Right lung (tissue), 5 donors: ENCODE data around the gene ARID5B. TPM values are rescaled to one million over a fixed set of nuclear protein-coding genes. Genes with fewer than 3 reads are reported as not detected.

ENCODE experiments used
- DNase-seq, 2 donors: peaks; one replicate each; pipeline ENCODE4 v3.0.0-alpha.2; 2013
- polyA plus RNA-seq, 5 donors: library from polyadenylated mRNA; unstranded; fragments of 120-200 nt; gene quantifications; one replicate each; pipeline versions ENCODE4 v1.2.1 to v1.2.3, GENCODE V29; 2013; ENCODE audit warnings: inconsistent platforms in 1 of 5, low replicate concordance in 1 of 5; ENCODE audit not compliant: insufficient read length in 5 of 5, insufficient read depth in 1 of 5

Gene ARID5B
- polyA plus RNA-seq, 5 donors = 27.9 to 49.2 (median 43.8) TPM

GRCh38 chr10:62072901-62073300, 171.4 kb downstream of the ARID5B start:
- no peak for DNase-seq

- DNase-seq = no peak
Observed at GRCh38 chr10:62073429-62073828, 171.9 kb downstream of the ARID5B start.

GRCh38 chr10:62075414-62075813, 173.9 kb downstream of the ARID5B start:
- no peak for DNase-seq

GRCh38 chr10:62075912-62076311, 174.4 kb downstream of the ARID5B start:
- no peak for DNase-seq

- no peak for DNase-seq
Observed at GRCh38 chr10:62076891-62077290, 175.4 kb downstream of the ARID5B start.

GRCh38 chr10:62077330-62078015, 176.0 kb downstream of the ARID5B start:
- DNase-seq = no peak

GRCh38 chr10:62079885-62080559, 178.5 kb downstream of the ARID5B start:
- DNase-seq = no peak

- DNase-seq = no peak
Observed at GRCh38 chr10:62080905-62081304, 179.4 kb downstream of the ARID5B start.

GRCh38 chr10:62081341-62082270, 180.1 kb downstream of the ARID5B start:
- DNase-seq = no peak

GRCh38 chr10:62082271-62082656, 180.8 kb downstream of the ARID5B start:
- DNase-seq = no peak

GRCh38 chr10:62082729-62083411, 181.4 kb downstream of the ARID5B start:
- DNase-seq = peak; percentile 57 to 60

GRCh38 chr10:62083412-62084267, 182.1 kb downstream of the ARID5B start:
- peak; percentile 58 to 65 for DNase-seq

GRCh38 chr10:62084451-62084850, 183.0 kb downstream of the ARID5B start:
- DNase-seq = no peak

- no peak for DNase-seq
Observed at GRCh38 chr10:62085404-62085803, 183.9 kb downstream of the ARID5B start.

- no peak for DNase-seq
Observed at GRCh38 chr10:62085821-62086220, 184.3 kb downstream of the ARID5B start.

GRCh38 chr10:62087329-62087728, 185.8 kb downstream of the ARID5B start:
- DNase-seq = no peak

- no peak for DNase-seq
Observed at GRCh38 chr10:62088786-62089185, 187.3 kb downstream of the ARID5B start.

GRCh38 chr10:62092301-62093030, 191.0 kb downstream of the ARID5B start:
- no peak for DNase-seq

- DNase-seq = no peak
Observed at GRCh38 chr10:62093863-62094291, 192.4 kb downstream of the ARID5B start.
